Measurements from ENCODE around the gene NOVA1. TPM values are rescaled to one million over a fixed set of nuclear protein-coding genes. Genes with fewer than 3 reads are reported as not detected.

The NOVA1 gene
- total and polyA plus RNA-seq, 2 of the 13 experiments (the other 11 are each of a cell fraction or from before 2014, with no cell fraction given): 0.13 TPM

DNA sequence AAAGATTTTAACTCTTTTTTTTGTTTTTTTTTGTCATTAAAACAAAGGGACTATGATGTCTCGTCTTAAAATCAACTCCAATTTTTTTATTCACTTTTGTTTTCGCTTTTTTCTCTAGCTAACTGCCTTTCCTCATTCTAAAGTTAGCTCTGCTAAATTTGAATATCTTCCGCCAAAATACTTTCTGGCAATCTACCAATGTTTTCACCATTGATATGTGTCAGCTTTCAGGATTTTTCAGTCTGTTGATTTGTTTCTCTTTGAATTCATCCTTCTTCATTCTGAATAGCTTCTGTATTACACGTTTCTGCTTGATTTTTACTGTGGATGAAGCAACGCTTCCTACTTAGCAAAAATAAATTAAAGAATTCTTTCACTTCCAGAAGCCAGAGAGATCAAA, 38.7 kb upstream of the NOVA1 start:
- BruUV-seq (replicated peaks): no TSS peak
- CTCF ChIA-PET (ENCODE audit: low intra/inter-chr PET ratio, low total read pairs): no interaction called here
- no peak overlapping the region for H2AFZ ChIP-seq (ENCODE audit: low read length)
- FAIRE-seq (no peak), ATAC-seq (no peak), DNase-seq (ENCODE audit: low spot score) (no peak)
- no peaks in the 10 kb centered on the region for H3K27me3 ChIP-seq (ENCODE audit: control insufficient read depth in 1 of 2, insufficient read depth in 2 of 2, low read length in 2 of 2)
- no peak overlapping the region for H3K4me3 ChIP-seq (replicated peaks in 1 of 3; ENCODE audit: insufficient read depth in 1 of 3, low read depth in 2 of 3, low read length in 3 of 3)
- H4K20me1 ChIP-seq (ENCODE audit: insufficient read depth, low read length): no peaks in the 10 kb centered on the region
- no peaks in the 10 kb centered on the region for H3K79me2 ChIP-seq (ENCODE audit: insufficient read depth, low read length)
- POLR2A ChIA-PET: no interaction called here
- in situ Hi-C loops (cut with HindIII; ENCODE audit: extremely low pct_ligation_motif_present, low pct_unique_long_range_greater_than_20kb): no loop called here
- intact Hi-C loops (cut with micrococcal nuclease; ENCODE audit: unreplicated experiment): no loop called here
- no peak overlapping the region for H3K9ac ChIP-seq (ENCODE audit: insufficient read depth, low read depth, low read length)
- H3K9me3 ChIP-seq (ENCODE audit: low read length): peaks cover 64% of the 10 kb centered on the region
- no peak overlapping the region for H3K27ac ChIP-seq (ENCODE audit: extremely low read length, insufficient read depth, low read length)
- 4% methylated on average over 5 of the region's 5 CpGs for WGBS (ENCODE audit: low lambda C conversion rate)
- no peak overlapping the region for H3K4me2 ChIP-seq (ENCODE audit: low read depth, low read length)
- no peaks in the 10 kb centered on the region for H3K36me3 ChIP-seq (replicated peaks in 1 of 2; ENCODE audit: control insufficient read depth in 1 of 2, insufficient read depth in 2 of 2, low read length in 2 of 2)
- H3K4me1 ChIP-seq (ENCODE audit: insufficient read depth, low read length): no peaks in the 10 kb centered on the region
- TF ChIP-seq HOXA5 (CRISPR knock-in tag; IDR thresholded peaks at IDR 0.05) (no peak), ZKSCAN1 (IDR thresholded peaks at IDR 0.05; ENCODE audit: low read length) (no peak), ATF6 (CRISPR knock-in tag; conservative IDR thresholded peaks at IDR 0.05) (no peak), ZNF776 (CRISPR knock-in tag; IDR thresholded peaks at IDR 0.05) (no peak), PLRG1 (conservative IDR thresholded peaks at IDR 0.05) (no peak), ZNF607 (CRISPR knock-in tag; IDR thresholded peaks at IDR 0.05; ENCODE audit: borderline replicate concordance) (no peak), ZNF543 (CRISPR knock-in tag; IDR thresholded peaks at IDR 0.05) (no peak), NR2F2 (IDR thresholded peaks at IDR 0.05; ENCODE audit: borderline replicate concordance, low read depth) (no peak), CHD2 (IDR thresholded peaks at IDR 0.05; ENCODE audit: low read depth, low read length) (no peak), ZNF703 (CRISPR knock-in tag; IDR thresholded peaks at IDR 0.05; ENCODE audit: borderline replicate concordance) (no peak), NPAS2 (CRISPR knock-in tag; IDR thresholded peaks at IDR 0.05; ENCODE audit: borderline replicate concordance) (no peak), CENPT (CRISPR knock-in tag; IDR thresholded peaks at IDR 0.05; ENCODE audit: low read depth) (no peak)
- TF ChIP-seq, protein P1, sequence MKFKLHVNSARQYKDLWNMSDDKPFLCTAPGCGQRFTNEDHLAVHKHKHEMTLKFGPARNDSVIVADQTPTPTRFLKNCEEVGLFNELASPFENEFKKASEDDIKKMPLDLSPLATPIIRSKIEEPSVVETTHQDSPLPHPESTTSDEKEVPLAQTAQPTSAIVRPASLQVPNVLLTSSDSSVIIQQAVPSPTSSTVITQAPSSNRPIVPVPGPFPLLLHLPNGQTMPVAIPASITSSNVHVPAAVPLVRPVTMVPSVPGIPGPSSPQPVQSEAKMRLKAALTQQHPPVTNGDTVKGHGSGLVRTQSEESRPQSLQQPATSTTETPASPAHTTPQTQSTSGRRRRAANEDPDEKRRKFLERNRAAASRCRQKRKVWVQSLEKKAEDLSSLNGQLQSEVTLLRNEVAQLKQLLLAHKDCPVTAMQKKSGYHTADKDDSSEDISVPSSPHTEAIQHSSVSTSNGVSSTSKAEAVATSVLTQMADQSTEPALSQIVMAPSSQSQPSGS (CRISPR knock-in tag; IDR thresholded peaks at IDR 0.05): no peak
- TF ChIP-seq, protein P2, sequence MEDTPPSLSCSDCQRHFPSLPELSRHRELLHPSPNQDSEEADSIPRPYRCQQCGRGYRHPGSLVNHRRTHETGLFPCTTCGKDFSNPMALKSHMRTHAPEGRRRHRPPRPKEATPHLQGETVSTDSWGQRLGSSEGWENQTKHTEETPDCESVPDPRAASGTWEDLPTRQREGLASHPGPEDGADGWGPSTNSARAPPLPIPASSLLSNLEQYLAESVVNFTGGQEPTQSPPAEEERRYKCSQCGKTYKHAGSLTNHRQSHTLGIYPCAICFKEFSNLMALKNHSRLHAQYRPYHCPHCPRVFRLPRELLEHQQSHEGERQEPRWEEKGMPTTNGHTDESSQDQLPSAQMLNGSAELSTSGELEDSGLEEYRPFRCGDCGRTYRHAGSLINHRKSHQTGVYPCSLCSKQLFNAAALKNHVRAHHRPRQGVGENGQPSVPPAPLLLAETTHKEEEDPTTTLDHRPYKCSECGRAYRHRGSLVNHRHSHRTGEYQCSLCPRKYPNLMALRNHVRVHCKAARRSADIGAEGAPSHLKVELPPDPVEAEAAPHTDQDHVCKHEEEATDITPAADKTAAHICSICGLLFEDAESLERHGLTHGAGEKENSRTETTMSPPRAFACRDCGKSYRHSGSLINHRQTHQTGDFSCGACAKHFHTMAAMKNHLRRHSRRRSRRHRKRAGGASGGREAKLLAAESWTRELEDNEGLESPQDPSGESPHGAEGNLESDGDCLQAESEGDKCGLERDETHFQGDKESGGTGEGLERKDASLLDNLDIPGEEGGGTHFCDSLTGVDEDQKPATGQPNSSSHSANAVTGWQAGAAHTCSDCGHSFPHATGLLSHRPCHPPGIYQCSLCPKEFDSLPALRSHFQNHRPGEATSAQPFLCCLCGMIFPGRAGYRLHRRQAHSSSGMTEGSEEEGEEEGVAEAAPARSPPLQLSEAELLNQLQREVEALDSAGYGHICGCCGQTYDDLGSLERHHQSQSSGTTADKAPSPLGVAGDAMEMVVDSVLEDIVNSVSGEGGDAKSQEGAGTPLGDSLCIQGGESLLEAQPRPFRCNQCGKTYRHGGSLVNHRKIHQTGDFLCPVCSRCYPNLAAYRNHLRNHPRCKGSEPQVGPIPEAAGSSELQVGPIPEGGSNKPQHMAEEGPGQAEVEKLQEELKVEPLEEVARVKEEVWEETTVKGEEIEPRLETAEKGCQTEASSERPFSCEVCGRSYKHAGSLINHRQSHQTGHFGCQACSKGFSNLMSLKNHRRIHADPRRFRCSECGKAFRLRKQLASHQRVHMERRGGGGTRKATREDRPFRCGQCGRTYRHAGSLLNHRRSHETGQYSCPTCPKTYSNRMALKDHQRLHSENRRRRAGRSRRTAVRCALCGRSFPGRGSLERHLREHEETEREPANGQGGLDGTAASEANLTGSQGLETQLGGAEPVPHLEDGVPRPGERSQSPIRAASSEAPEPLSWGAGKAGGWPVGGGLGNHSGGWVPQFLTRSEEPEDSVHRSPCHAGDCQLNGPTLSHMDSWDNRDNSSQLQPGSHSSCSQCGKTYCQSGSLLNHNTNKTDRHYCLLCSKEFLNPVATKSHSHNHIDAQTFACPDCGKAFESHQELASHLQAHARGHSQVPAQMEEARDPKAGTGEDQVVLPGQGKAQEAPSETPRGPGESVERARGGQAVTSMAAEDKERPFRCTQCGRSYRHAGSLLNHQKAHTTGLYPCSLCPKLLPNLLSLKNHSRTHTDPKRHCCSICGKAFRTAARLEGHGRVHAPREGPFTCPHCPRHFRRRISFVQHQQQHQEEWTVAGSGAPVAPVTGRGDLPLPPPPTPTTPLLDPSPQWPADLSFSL (CRISPR knock-in tag; IDR thresholded peaks at IDR 0.05): no peak
- TF ChIP-seq, protein P3, sequence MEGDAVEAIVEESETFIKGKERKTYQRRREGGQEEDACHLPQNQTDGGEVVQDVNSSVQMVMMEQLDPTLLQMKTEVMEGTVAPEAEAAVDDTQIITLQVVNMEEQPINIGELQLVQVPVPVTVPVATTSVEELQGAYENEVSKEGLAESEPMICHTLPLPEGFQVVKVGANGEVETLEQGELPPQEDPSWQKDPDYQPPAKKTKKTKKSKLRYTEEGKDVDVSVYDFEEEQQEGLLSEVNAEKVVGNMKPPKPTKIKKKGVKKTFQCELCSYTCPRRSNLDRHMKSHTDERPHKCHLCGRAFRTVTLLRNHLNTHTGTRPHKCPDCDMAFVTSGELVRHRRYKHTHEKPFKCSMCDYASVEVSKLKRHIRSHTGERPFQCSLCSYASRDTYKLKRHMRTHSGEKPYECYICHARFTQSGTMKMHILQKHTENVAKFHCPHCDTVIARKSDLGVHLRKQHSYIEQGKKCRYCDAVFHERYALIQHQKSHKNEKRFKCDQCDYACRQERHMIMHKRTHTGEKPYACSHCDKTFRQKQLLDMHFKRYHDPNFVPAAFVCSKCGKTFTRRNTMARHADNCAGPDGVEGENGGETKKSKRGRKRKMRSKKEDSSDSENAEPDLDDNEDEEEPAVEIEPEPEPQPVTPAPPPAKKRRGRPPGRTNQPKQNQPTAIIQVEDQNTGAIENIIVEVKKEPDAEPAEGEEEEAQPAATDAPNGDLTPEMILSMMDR (CRISPR knock-in tag; IDR thresholded peaks at IDR 0.05): no peak
